Measurements from ENCODE around the gene FAM117A.

The FAM117A gene

GRCh38 chr17:49715216-49715615 lies 48.7 kb downstream of the FAM117A start:
- no peak overlapping the region for H3K4me3 ChIP-seq (ENCODE audit: low read depth, low read length)
- TF ChIP-seq CTCF (IDR thresholded peaks at IDR 0.05; ENCODE audit: low read depth, low read length), result no peak
- no peak for DNase-seq (ENCODE audit: low read depth, low spot score)
- in situ Hi-C loops (cut with HindIII; ENCODE audit: low sequenced_read_pairs), result no loop called here

GRCh38 chr17:49708515-49709183 lies 55.3 kb downstream of the FAM117A start:
- no peak for DNase-seq (ENCODE audit: low read depth, low spot score)
- no peak for TF ChIP-seq CTCF (IDR thresholded peaks at IDR 0.05; ENCODE audit: low read depth, low read length)
- in situ Hi-C loops (cut with HindIII; ENCODE audit: low sequenced_read_pairs), result no loop called here
- peak overlapping the region; percentile 99 for H3K4me3 ChIP-seq (ENCODE audit: low read depth, low read length)

- peak; percentile 99 for DNase-seq (ENCODE audit: low read depth, low spot score)
- TF ChIP-seq CTCF (IDR thresholded peaks at IDR 0.05; ENCODE audit: low read depth, low read length), result peak; percentile 96
- H3K4me3 ChIP-seq (ENCODE audit: low read depth, low read length), result peak within 1 kb of the TSS; percentile 99
- in situ Hi-C loops (cut with HindIII; ENCODE audit: low sequenced_read_pairs), result no loop called here
Measured at GRCh38 chr17:49707608-49708514, 56.1 kb downstream of the FAM117A start, which contains the start of gene SLC35B1. Gene SLC35B1, minus strand, starts transcription at chr17:49707964. Its CDS starts 131 bp downstream, at chr17:49707833.

- peak; percentile 6 for TF ChIP-seq CTCF (IDR thresholded peaks at IDR 0.05; ENCODE audit: low read depth, low read length)
- peak overlapping the region; percentile 99 for H3K4me3 ChIP-seq (ENCODE audit: low read depth, low read length)
- no peak for DNase-seq (ENCODE audit: low read depth, low spot score)
- in situ Hi-C loops (cut with HindIII; ENCODE audit: low sequenced_read_pairs), result no loop called here
Measured at GRCh38 chr17:49707246-49707607, 56.7 kb downstream of the FAM117A start.

- in situ Hi-C loops (cut with HindIII; ENCODE audit: low sequenced_read_pairs), result no loop called here
- no peak overlapping the region for H3K4me3 ChIP-seq (ENCODE audit: low read depth, low read length)
- TF ChIP-seq CTCF (IDR thresholded peaks at IDR 0.05; ENCODE audit: low read depth, low read length), result no peak
- DNase-seq (ENCODE audit: low read depth, low spot score), result no peak
Measured at GRCh38 chr17:49705254-49705653, 58.7 kb downstream of the FAM117A start.

- peak; percentile 53 for TF ChIP-seq CTCF (IDR thresholded peaks at IDR 0.05; ENCODE audit: low read depth, low read length)
- DNase-seq (ENCODE audit: low read depth, low spot score), result peak; percentile 40
- in situ Hi-C loops (cut with HindIII; ENCODE audit: low sequenced_read_pairs), result no loop called here
- H3K4me3 ChIP-seq (ENCODE audit: low read depth, low read length), result no peak overlapping the region
Measured at GRCh38 chr17:49703557-49704277, 60.2 kb downstream of the FAM117A start.

All from astrocyte of the spinal cord (primary cell).